GM13977 (cell line): Measurements from ENCODE around the gene FXYD3.
A peak's percentile ranks its signal among the peaks of the same experiment; 100 is the strongest.

ENCODE experiments used
- DNase-seq: peaks from one replicate; pipeline ENCODE4 v3.0.0; 2012; ENCODE audit warnings: low spot score
- CTCF ChIP-seq: IDR thresholded peaks from 2 replicates; pipeline ENCODE4 v1.5.1; 2012; ENCODE audit warnings: mild to moderate bottlenecking, control low read depth; ENCODE audit not compliant: insufficient read depth; ENCODE audit errors: extremely low read depth, missing control alignments
- in situ Hi-C: fragments of 300-500 bp; cut with MboI; formaldehyde crosslinking; loops from one replicate; pipeline ENCODE4 v1.12.0; 2022; ENCODE audit warnings: low sequenced_read_pairs, low pct_unique_long_range_greater_than_20kb, mixed read lengths, inconsistent platforms; ENCODE audit not compliant: unreplicated experiment

FXYD3 gene

GRCh38 chr19:35090506-35091214 lies 25.0 kb upstream of the FXYD3 start:
- DNase-seq: peak; percentile 85
- TF ChIP-seq CTCF: peak; percentile 64
- in situ Hi-C loops: no loop called here

GRCh38 chr19:35093430-35093829 lies 22.2 kb upstream of the FXYD3 start:
- DNase-seq: no peak
- in situ Hi-C loops: no loop called here
- no peak for TF ChIP-seq CTCF

GRCh38 chr19:35093941-35094647 lies 21.5 kb upstream of the FXYD3 start:
- DNase-seq: no peak
- in situ Hi-C loops: no loop called here
- TF ChIP-seq CTCF: no peak

GRCh38 chr19:35094656-35095055 lies 21.0 kb upstream of the FXYD3 start:
- in situ Hi-C loops: no loop called here
- no peak for TF ChIP-seq CTCF
- DNase-seq: no peak

- no peak for DNase-seq
- in situ Hi-C loops: no loop called here
- no peak for TF ChIP-seq CTCF
Measured at GRCh38 chr19:35095667-35096368, 19.8 kb upstream of the FXYD3 start.

- no peak for TF ChIP-seq CTCF
- in situ Hi-C loops: no loop called here
- DNase-seq: no peak
Measured at GRCh38 chr19:35098413-35099049, 17.1 kb upstream of the FXYD3 start.
